ENCODE data around the gene SLC29A3. TPM values are rescaled to one million over a fixed set of nuclear protein-coding genes. Genes with fewer than 3 reads are reported as not detected.

SLC29A3 gene
- total and polyA plus RNA-seq, 10 of the 15 experiments (the other 5 are each of a cell fraction or from before 2014, with no cell fraction given): 1.5 to 4.0 (median 2.7) TPM

GRCh38 chr10:71269301-71270288, 49.5 kb upstream of the SLC29A3 start:
- BruUV-seq (replicated peaks): no TSS peak
- Histone ChIP-seq H3K4me1 (ENCODE audit: control insufficient read depth, insufficient read depth, low read length) (no peaks in the 10 kb centered on the region), H3K79me2 (ENCODE audit: control insufficient read depth, insufficient read depth, low read length) (no peaks in the 10 kb centered on the region), H3K9me3 (replicated peaks; ENCODE audit: control insufficient read depth, insufficient read depth, low read length) (no peaks in the 10 kb centered on the region), H3K27ac (ENCODE audit: control insufficient read depth, insufficient read depth) (no peak overlapping the region), H3K36me3 (ENCODE audit: control insufficient read depth in 2 of 2, insufficient read depth in 2 of 2, low read length in 1 of 2) (no peaks in the 10 kb centered on the region), H3K4me2 (ENCODE audit: control insufficient read depth, insufficient read depth) (no peak overlapping the region), H2AFZ (ENCODE audit: control insufficient read depth, low read depth, low read length) (no peak overlapping the region), H4K20me1 (ENCODE audit: control insufficient read depth, insufficient read depth) (no peaks in the 10 kb centered on the region), H3K27me3 (replicated peaks in 1 of 2; ENCODE audit: control insufficient read depth in 2 of 2, insufficient read depth in 2 of 2, low read length in 1 of 2) (peaks cover 0 to 2% of the 10 kb centered on the region in 2 experiments; a peak in 2 of 4 replicates), H3K4me3 (no peak overlapping the region), H3K9ac (ENCODE audit: control insufficient read depth, insufficient read depth, low read length) (no peak overlapping the region)
- in situ Hi-C loops (cut with MboI) (no loop called here), intact Hi-C loops (cut with micrococcal nuclease; ENCODE audit: unreplicated experiment) (loop anchor here (5.0 kb wide), 1 partner anchor 342 kb away; no protein-coding TSS in a partner anchor)
- DNase-seq (ENCODE audit: low read depth, low spot score): no peak
- WGBS (ENCODE audit: insufficient coverage, insufficient replicate concordance, low lambda C conversion rate, missing lambda C conversion rate): 17% methylated on average over 10 of the region's 11 CpGs
- FAIRE-seq: no peak
- CTCF ChIA-PET: interaction anchor here (0.6 to 1.6 kb wide), 8 partner anchors 11 to 301 kb away, joined by 3 to 5 read pairs (median 3); no protein-coding TSS in a partner anchor
- SMC1A ChIA-PET (ENCODE audit: uncharacterized antibody, unreplicated experiment): no interaction called here
- no peak for TF ChIP-seq BACH1 (IDR thresholded peaks at IDR 0.05; ENCODE audit: borderline replicate concordance)
- no peak for TF ChIP-seq ZNF207 (IDR thresholded peaks at IDR 0.05; ENCODE audit: borderline replicate concordance)
- TF ChIP-seq MTA3 (IDR thresholded peaks at IDR 0.05; ENCODE audit: borderline replicate concordance, low read length): no peak
- TF ChIP-seq ZBTB40 (IDR thresholded peaks at IDR 0.05; ENCODE audit: borderline replicate concordance): no peak
- TF ChIP-seq BCL3 (IDR thresholded peaks at IDR 0.05; ENCODE audit: borderline replicate concordance, insufficient read depth, low read depth, low read length, poor library complexity, severe bottlenecking): no peak
- TF ChIP-seq ZBED1 (IDR thresholded peaks at IDR 0.05; ENCODE audit: borderline replicate concordance): no peak
- no peak for TF ChIP-seq CTCF (IDR thresholded peaks at IDR 0.05 in 2 of 3, conservative IDR thresholded peaks at IDR 0.05 in 1 of 3; ENCODE audit: control insufficient read depth in 2 of 3, extremely low read depth in 1 of 3, insufficient read depth in 1 of 3, low read depth in 3 of 3, low read length in 3 of 3)
- TF ChIP-seq ESRRA (IDR thresholded peaks at IDR 0.05; ENCODE audit: low read length): no peak
- no peak for TF ChIP-seq TCF12 (IDR thresholded peaks at IDR 0.05; ENCODE audit: low read depth, low read length)
- TF ChIP-seq IKZF1 (conservative IDR thresholded peaks at IDR 0.05): no peak
- TF ChIP-seq ELK1 (IDR thresholded peaks at IDR 0.05; ENCODE audit: low read depth, low read length): no peak
- RAD21 ChIA-PET (ENCODE audit: unreplicated experiment): no interaction called here
- POLR2A ChIA-PET: no interaction called here
- no peak for ATAC-seq

All from GM12878 (cell line).